Loucy (cell line): ENCODE measurements around the gene TMEM237.

Source experiments
- H2AFZ ChIP-seq: fragments of 200-600 bp; sonication (generic); 2 replicates; pipeline ENCODE4 v1.6.0; 2016; ENCODE audit warnings: antibody characterized with exemption, mild to moderate bottlenecking, low read length, moderate library complexity
- H3F3A ChIP-seq: fragments of 200-600 bp; 2 replicates; pipeline ENCODE4 v1.6.0; 2016; ENCODE audit warnings: antibody characterized with exemption, low read depth, mild to moderate bottlenecking
- H3K27me3 ChIP-seq: fragments of 200-600 bp; sonication (generic); 2 replicates; pipeline ENCODE4 v1.6.1; 2014; ENCODE audit warnings: low read length, mild to moderate bottlenecking; ENCODE audit not compliant: insufficient read depth, poor library complexity, severe bottlenecking
- H3K36me3 ChIP-seq: fragments of 200-600 bp; sonication (generic); 2 replicates; pipeline ENCODE4 v1.6.1; 2016; ENCODE audit warnings: low read length; ENCODE audit not compliant: insufficient read depth
- H3K4me1 ChIP-seq: fragments of 200-600 bp; sonication (generic); 2 replicates; pipeline ENCODE4 v1.5.1; 2014; ENCODE audit warnings: low read length, mild to moderate bottlenecking; ENCODE audit not compliant: insufficient read depth, poor library complexity, severe bottlenecking
- H3K4me2 ChIP-seq: fragments of 200-600 bp; sonication (generic); 2 replicates; pipeline ENCODE4 v1.6.0; 2014; ENCODE audit warnings: antibody characterized with exemption, low read length, low read depth, mild to moderate bottlenecking; ENCODE audit not compliant: poor library complexity, severe bottlenecking
- H3K4me3 ChIP-seq: fragments of 200-600 bp; sonication (generic); 2 replicates; pipeline ENCODE4 v1.5.1; 2014; ENCODE audit warnings: low read length, mild to moderate bottlenecking, mixed read lengths; ENCODE audit not compliant: poor library complexity, severe bottlenecking
- H3K79me2 ChIP-seq: fragments of 200-600 bp; sonication (generic); 2 replicates; pipeline ENCODE4 v1.6.1; 2014; ENCODE audit warnings: low read length; ENCODE audit not compliant: insufficient read depth
- H3K9ac ChIP-seq: fragments of 200-600 bp; sonication (generic); 2 replicates; pipeline ENCODE4 v1.6.0; 2014; ENCODE audit warnings: mild to moderate bottlenecking, low read depth, low read length, moderate library complexity; ENCODE audit not compliant: poor library complexity, severe bottlenecking
- H3K9me2 ChIP-seq: fragments of 200-600 bp; sonication (generic); replicated peaks from 2 replicates; pipeline ENCODE4 v1.6.1; 2016; ENCODE audit warnings: low read depth, low read length, mixed read lengths
- H3K9me3 ChIP-seq: fragments of 200-600 bp; sonication (generic); 2 replicates; pipeline ENCODE4 v1.6.1; 2014; ENCODE audit warnings: mild to moderate bottlenecking, antibody characterized with exemption, low read length, low read depth; ENCODE audit not compliant: insufficient read depth
- H4K20me1 ChIP-seq: fragments of 200-600 bp; sonication (generic); 2 replicates; pipeline ENCODE4 v1.6.0; 2014; ENCODE audit warnings: antibody characterized with exemption, low read length, mild to moderate bottlenecking; ENCODE audit not compliant: insufficient read depth, poor library complexity, severe bottlenecking
- EZH2phosphoT487 ChIP-seq: fragments of 200-600 bp; IDR thresholded peaks from 2 replicates; pipeline ENCODE4 v1.6.1; 2018; ENCODE audit warnings: antibody characterized with exemption, mild to moderate bottlenecking, moderate library complexity, borderline replicate concordance
- TF ChIP-seq, protein P1 (sequence below): fragments of 200-600 bp; sonication (generic); conservative IDR thresholded peaks from 2 replicates; pipeline ENCODE4 v1.5.1; 2014; ENCODE audit warnings: mild to moderate bottlenecking, antibody characterized with exemption, low read length

Gene TMEM237

GRCh38 chr2:201643216-201643890 lies at the start of gene TMEM237:
Gene TMEM237 (minus strand): TSS chr2:201643503. CDS start chr2:201643400, 103 bp downstream.
- H3K9me3 ChIP-seq = no peaks in the 10 kb centered on the region
- no peaks in the 10 kb centered on the region for H3K9me2 ChIP-seq
- no peaks in the 10 kb centered on the region for H4K20me1 ChIP-seq
- H3K36me3 ChIP-seq = peaks cover 2% of the 10 kb centered on the region; the same call in 1 of the 2 replicates
- peak within 1 kb of the TSS; percentile 79 for H3K4me3 ChIP-seq
- TF ChIP-seq, protein P1, sequence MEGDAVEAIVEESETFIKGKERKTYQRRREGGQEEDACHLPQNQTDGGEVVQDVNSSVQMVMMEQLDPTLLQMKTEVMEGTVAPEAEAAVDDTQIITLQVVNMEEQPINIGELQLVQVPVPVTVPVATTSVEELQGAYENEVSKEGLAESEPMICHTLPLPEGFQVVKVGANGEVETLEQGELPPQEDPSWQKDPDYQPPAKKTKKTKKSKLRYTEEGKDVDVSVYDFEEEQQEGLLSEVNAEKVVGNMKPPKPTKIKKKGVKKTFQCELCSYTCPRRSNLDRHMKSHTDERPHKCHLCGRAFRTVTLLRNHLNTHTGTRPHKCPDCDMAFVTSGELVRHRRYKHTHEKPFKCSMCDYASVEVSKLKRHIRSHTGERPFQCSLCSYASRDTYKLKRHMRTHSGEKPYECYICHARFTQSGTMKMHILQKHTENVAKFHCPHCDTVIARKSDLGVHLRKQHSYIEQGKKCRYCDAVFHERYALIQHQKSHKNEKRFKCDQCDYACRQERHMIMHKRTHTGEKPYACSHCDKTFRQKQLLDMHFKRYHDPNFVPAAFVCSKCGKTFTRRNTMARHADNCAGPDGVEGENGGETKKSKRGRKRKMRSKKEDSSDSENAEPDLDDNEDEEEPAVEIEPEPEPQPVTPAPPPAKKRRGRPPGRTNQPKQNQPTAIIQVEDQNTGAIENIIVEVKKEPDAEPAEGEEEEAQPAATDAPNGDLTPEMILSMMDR = no peak; the same call in 1 of the 2 replicates
- no peak for TF ChIP-seq EZH2phosphoT487
- peak within 1 kb of the TSS; percentile 76 for H3K9ac ChIP-seq
- peaks cover 3% of the 10 kb centered on the region; the same call in 1 of the 2 replicates for H3F3A ChIP-seq
- H3K27me3 ChIP-seq = no peaks in the 10 kb centered on the region
- peaks cover 29% of the 10 kb centered on the region for H3K4me1 ChIP-seq
- peaks cover 28% of the 10 kb centered on the region for H3K79me2 ChIP-seq
- H2AFZ ChIP-seq = peak within 1 kb of the TSS; percentile 98
- peak within 1 kb of the TSS; percentile 94 for H3K4me2 ChIP-seq

DNA sequence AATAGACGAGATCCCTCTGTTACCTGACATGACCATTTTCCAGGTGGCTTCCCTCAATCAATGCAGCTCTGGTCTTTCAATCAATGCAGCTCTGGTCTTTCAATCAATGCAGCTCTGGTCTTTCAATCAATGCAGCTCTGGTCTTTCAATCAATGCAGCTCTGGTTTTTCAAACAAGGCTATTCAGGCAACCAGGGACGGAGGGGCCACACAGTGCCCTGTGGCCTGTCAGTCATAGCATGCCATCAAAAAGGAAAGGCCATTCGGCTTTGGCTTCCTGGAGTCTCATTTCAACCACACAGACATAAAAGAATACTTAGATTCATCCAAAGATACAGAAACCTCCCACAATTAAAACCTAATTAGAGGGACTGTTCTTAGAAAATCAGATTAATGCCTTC lies 41.9 kb upstream of the TMEM237 start:
- Histone ChIP-seq H3K4me3 (no peak overlapping the region), H3K4me2 (no peak overlapping the region), H3K4me1 (no peaks in the 10 kb centered on the region), H3K9me2 (no peaks in the 10 kb centered on the region), H3K36me3 (no peaks in the 10 kb centered on the region), H3K9me3 (no peaks in the 10 kb centered on the region), H3K79me2 (no peaks in the 10 kb centered on the region), H3K27me3 (no peaks in the 10 kb centered on the region), H3F3A (no peaks in the 10 kb centered on the region), H3K9ac (no peak overlapping the region), H2AFZ (no peak overlapping the region), H4K20me1 (no peaks in the 10 kb centered on the region)
- no peak for TF ChIP-seq EZH2phosphoT487
- TF ChIP-seq, protein P1 = no peak

DNA sequence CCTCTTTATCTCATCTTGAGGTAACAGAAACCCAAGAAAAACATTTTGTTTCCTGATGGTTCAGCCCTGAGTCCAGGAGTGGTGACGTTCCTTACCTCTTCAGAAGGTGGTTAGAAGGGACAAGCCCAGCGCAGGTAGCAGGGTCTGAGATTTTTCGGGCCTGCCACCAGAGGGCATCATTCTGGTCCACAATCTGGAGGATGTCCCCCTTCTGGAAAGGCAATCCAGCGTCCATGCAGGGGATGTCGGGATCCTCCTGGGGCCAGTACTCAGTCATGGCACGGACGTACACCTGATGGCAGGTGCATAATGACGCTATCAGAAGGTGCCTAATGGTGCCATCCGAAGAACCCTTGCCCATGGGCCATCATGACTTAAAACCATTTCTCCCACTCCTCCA lies 37.4 kb upstream of the TMEM237 start:
- no peak overlapping the region for H3K4me2 ChIP-seq
- no peaks in the 10 kb centered on the region for H3F3A ChIP-seq
- no peaks in the 10 kb centered on the region for H3K36me3 ChIP-seq
- H3K27me3 ChIP-seq = no peaks in the 10 kb centered on the region
- no peaks in the 10 kb centered on the region for H3K4me1 ChIP-seq
- TF ChIP-seq, protein P1 = peak; percentile 86
- no peak for TF ChIP-seq EZH2phosphoT487
- no peaks in the 10 kb centered on the region for H3K9me3 ChIP-seq
- no peak overlapping the region for H3K9ac ChIP-seq
- H3K4me3 ChIP-seq = no peak overlapping the region
- H2AFZ ChIP-seq = no peak overlapping the region
- no peaks in the 10 kb centered on the region for H3K79me2 ChIP-seq
- no peaks in the 10 kb centered on the region for H3K9me2 ChIP-seq
- H4K20me1 ChIP-seq = no peaks in the 10 kb centered on the region
